Astrocyte (in vitro differentiated cells and primary cell): ENCODE results near the gene NPTXR. TPM values are rescaled to one million over a fixed set of nuclear protein-coding genes. Genes with fewer than 3 reads are reported as not detected.

Source experiments
- DNase-seq: peaks from one replicate; pipeline ENCODE4 v3.0.0-alpha.2; 2010; ENCODE audit warnings: low read depth
- FAIRE-seq: peaks from 2 replicates; lab custom pipeline; 2011; peaks lifted over from hg19 to GRCh38; lab: Jason Lieb, UNC
- H2AFZ ChIP-seq: 2 replicates; pipeline ENCODE4 v1.6.0; 2012; ENCODE audit warnings: low read depth, low read length, inconsistent platforms
- H3K27ac ChIP-seq: 2 replicates; pipeline ENCODE4 v1.5.1; 2011; ENCODE audit warnings: low read depth, low read length, inconsistent platforms
- H3K27me3 ChIP-seq: 2 replicates; pipeline ENCODE4 v1.6.0; 2011; ENCODE audit warnings: low read length, inconsistent platforms; ENCODE audit not compliant: insufficient read depth
- H3K36me3 ChIP-seq: 2 replicates; pipeline ENCODE4 v1.5.1; 2011; ENCODE audit warnings: low read length, inconsistent platforms; ENCODE audit not compliant: insufficient read depth
- H3K4me1 ChIP-seq: 2 replicates; pipeline ENCODE4 v1.5.1; 2011; ENCODE audit warnings: low read length, inconsistent platforms; ENCODE audit not compliant: insufficient read depth
- H3K4me2 ChIP-seq: 2 replicates; pipeline ENCODE4 v1.6.0; 2012; ENCODE audit warnings: low read length, inconsistent platforms
- H3K4me3 ChIP-seq: 2 replicates; pipeline ENCODE4 v1.5.1; 2011; ENCODE audit warnings: low read depth, mild to moderate bottlenecking, low read length, inconsistent platforms; ENCODE audit not compliant: insufficient read depth
- H3K79me2 ChIP-seq: 2 replicates; pipeline ENCODE4 v1.6.0; 2012; ENCODE audit warnings: mild to moderate bottlenecking, low read length, inconsistent platforms; ENCODE audit not compliant: insufficient read depth
- H3K9ac ChIP-seq: 2 replicates; pipeline ENCODE4 v1.6.0; 2012; ENCODE audit warnings: mild to moderate bottlenecking, low read length, inconsistent platforms
- H3K9me3 ChIP-seq: 2 replicates; pipeline ENCODE4 v1.5.1; 2012; ENCODE audit warnings: low read depth, mild to moderate bottlenecking, low read length, inconsistent platforms; ENCODE audit not compliant: insufficient read depth
- H4K20me1 ChIP-seq: 2 replicates; pipeline ENCODE4 v1.6.0; 2012; ENCODE audit warnings: low read length, inconsistent platforms; ENCODE audit not compliant: insufficient read depth
- H3K27ac Mint-ChIP-seq: one replicate; pipeline ENCODE4 v1.8.0; 2021; ENCODE audit warnings: mild to moderate bottlenecking, mixed read lengths; ENCODE audit not compliant: unreplicated experiment
- H3K27me3 Mint-ChIP-seq: one replicate; pipeline ENCODE4 v1.8.0; 2021; ENCODE audit warnings: low read depth, mixed read lengths; ENCODE audit not compliant: unreplicated experiment
- H3K36me3 Mint-ChIP-seq: one replicate; pipeline ENCODE4 v1.8.0; 2021; ENCODE audit warnings: low read depth, mixed read lengths; ENCODE audit not compliant: unreplicated experiment
- H3K4me1 Mint-ChIP-seq: one replicate; pipeline ENCODE4 v1.8.0; 2021; ENCODE audit warnings: low read depth, mixed read lengths; ENCODE audit not compliant: unreplicated experiment
- H3K4me3 Mint-ChIP-seq: one replicate; pipeline ENCODE4 v1.8.0; 2021; ENCODE audit warnings: mild to moderate bottlenecking, moderate library complexity, mixed read lengths; ENCODE audit not compliant: unreplicated experiment
- H3K9me3 Mint-ChIP-seq: one replicate; pipeline ENCODE4 v1.8.0; 2021; ENCODE audit warnings: mild to moderate bottlenecking, mixed read lengths; ENCODE audit not compliant: unreplicated experiment
- CTCF ChIP-seq: IDR thresholded peaks from 2 replicates; pipeline ENCODE4 v1.5.1; 2011; ENCODE audit warnings: low read depth, mild to moderate bottlenecking, inconsistent platforms, low read length, moderate library complexity; ENCODE audit not compliant: insufficient read depth
- EZH2 ChIP-seq: IDR thresholded peaks from 2 replicates; pipeline ENCODE4 v1.6.1; 2012; ENCODE audit warnings: mild to moderate bottlenecking, low read length, inconsistent platforms; ENCODE audit not compliant: insufficient read depth
- total RNA-seq: library from RNA; stranded (reverse); gene quantifications from 2 replicates; pipeline ENCODE4 v1.2.1, GENCODE V29; 2021

Gene NPTXR
- total RNA-seq, 1 donor from 2014 or later, result 5.4 TPM

- no peaks in the 10 kb centered on the region for H3K36me3 ChIP-seq
- TF ChIP-seq EZH2, result no peak
- no peak for TF ChIP-seq CTCF
- H3K79me2 ChIP-seq, result no peaks in the 10 kb centered on the region
- Mint-ChIP-seq H3K4me1 (peaks cover 5% of the 10 kb centered on the region), H3K27ac (no peak overlapping the region), H3K36me3 (peaks cover 7% of the 10 kb centered on the region), H3K27me3 (peaks cover 18% of the 10 kb centered on the region), H3K9me3 (peaks cover 4% of the 10 kb centered on the region), H3K4me3 (no peak overlapping the region)
- no peak for FAIRE-seq
- H3K9me3 ChIP-seq, result no peaks in the 10 kb centered on the region
- H3K27me3 ChIP-seq, result no peaks in the 10 kb centered on the region
- no peak overlapping the region for H3K9ac ChIP-seq
- no peaks in the 10 kb centered on the region for H3K4me1 ChIP-seq
- H3K27ac ChIP-seq, result no peak overlapping the region
- H3K4me2 ChIP-seq, result no peak overlapping the region
- no peak overlapping the region for H3K4me3 ChIP-seq
- no peak overlapping the region for H2AFZ ChIP-seq
- DNase-seq, result no peak
- peaks cover 7% of the 10 kb centered on the region for H4K20me1 ChIP-seq
Measured at GRCh38 chr22:38826801-38827200, 17.0 kb downstream of the NPTXR start.

GRCh38 chr22:38826386-38826785, 17.4 kb downstream of the NPTXR start:
- DNase-seq, result no peak
- Mint-ChIP-seq H3K4me3 (no peak overlapping the region), H3K9me3 (peaks cover 4% of the 10 kb centered on the region), H3K36me3 (peaks cover 7% of the 10 kb centered on the region), H3K4me1 (peaks cover 3% of the 10 kb centered on the region), H3K27ac (no peak overlapping the region), H3K27me3 (peaks cover 22% of the 10 kb centered on the region)
- Histone ChIP-seq H3K79me2 (no peaks in the 10 kb centered on the region), H3K9ac (no peak overlapping the region), H3K36me3 (no peaks in the 10 kb centered on the region), H3K27me3 (no peaks in the 10 kb centered on the region), H3K9me3 (no peaks in the 10 kb centered on the region), H2AFZ (no peak overlapping the region), H4K20me1 (peaks cover 7% of the 10 kb centered on the region), H3K4me1 (no peaks in the 10 kb centered on the region), H3K4me3 (no peak overlapping the region), H3K4me2 (no peak overlapping the region), H3K27ac (no peak overlapping the region)
- no peak for TF ChIP-seq CTCF
- no peak for TF ChIP-seq EZH2
- FAIRE-seq, result no peak

- Mint-ChIP-seq H3K4me3 (peak overlapping the region; percentile 13), H3K4me1 (no peaks in the 10 kb centered on the region), H3K36me3 (peaks cover 7% of the 10 kb centered on the region), H3K27ac (no peak overlapping the region), H3K9me3 (peaks cover 4% of the 10 kb centered on the region), H3K27me3 (peaks cover 40% of the 10 kb centered on the region)
- no peak for TF ChIP-seq EZH2
- peak; percentile 22 for TF ChIP-seq CTCF
- no peak overlapping the region for H3K4me2 ChIP-seq
- peaks cover 9% of the 10 kb centered on the region for H3K27me3 ChIP-seq
- no peaks in the 10 kb centered on the region for H3K9me3 ChIP-seq
- no peak overlapping the region for H3K4me3 ChIP-seq
- H4K20me1 ChIP-seq, result peaks cover 7% of the 10 kb centered on the region
- no peak overlapping the region for H3K9ac ChIP-seq
- H2AFZ ChIP-seq, result no peak overlapping the region
- H3K36me3 ChIP-seq, result no peaks in the 10 kb centered on the region
- H3K79me2 ChIP-seq, result no peaks in the 10 kb centered on the region
- H3K27ac ChIP-seq, result no peak overlapping the region
- FAIRE-seq (no peak), DNase-seq (peak; percentile 50)
- H3K4me1 ChIP-seq, result no peaks in the 10 kb centered on the region
Measured at GRCh38 chr22:38824585-38824984, 19.2 kb downstream of the NPTXR start.
